Measurements from ENCODE around the gene EDA2R.
A peak's percentile ranks its signal among the peaks of the same experiment; 100 is the strongest.

Gene EDA2R, protein sequence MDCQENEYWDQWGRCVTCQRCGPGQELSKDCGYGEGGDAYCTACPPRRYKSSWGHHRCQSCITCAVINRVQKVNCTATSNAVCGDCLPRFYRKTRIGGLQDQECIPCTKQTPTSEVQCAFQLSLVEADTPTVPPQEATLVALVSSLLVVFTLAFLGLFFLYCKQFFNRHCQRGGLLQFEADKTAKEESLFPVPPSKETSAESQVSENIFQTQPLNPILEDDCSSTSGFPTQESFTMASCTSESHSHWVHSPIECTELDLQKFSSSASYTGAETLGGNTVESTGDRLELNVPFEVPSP

DNA sequence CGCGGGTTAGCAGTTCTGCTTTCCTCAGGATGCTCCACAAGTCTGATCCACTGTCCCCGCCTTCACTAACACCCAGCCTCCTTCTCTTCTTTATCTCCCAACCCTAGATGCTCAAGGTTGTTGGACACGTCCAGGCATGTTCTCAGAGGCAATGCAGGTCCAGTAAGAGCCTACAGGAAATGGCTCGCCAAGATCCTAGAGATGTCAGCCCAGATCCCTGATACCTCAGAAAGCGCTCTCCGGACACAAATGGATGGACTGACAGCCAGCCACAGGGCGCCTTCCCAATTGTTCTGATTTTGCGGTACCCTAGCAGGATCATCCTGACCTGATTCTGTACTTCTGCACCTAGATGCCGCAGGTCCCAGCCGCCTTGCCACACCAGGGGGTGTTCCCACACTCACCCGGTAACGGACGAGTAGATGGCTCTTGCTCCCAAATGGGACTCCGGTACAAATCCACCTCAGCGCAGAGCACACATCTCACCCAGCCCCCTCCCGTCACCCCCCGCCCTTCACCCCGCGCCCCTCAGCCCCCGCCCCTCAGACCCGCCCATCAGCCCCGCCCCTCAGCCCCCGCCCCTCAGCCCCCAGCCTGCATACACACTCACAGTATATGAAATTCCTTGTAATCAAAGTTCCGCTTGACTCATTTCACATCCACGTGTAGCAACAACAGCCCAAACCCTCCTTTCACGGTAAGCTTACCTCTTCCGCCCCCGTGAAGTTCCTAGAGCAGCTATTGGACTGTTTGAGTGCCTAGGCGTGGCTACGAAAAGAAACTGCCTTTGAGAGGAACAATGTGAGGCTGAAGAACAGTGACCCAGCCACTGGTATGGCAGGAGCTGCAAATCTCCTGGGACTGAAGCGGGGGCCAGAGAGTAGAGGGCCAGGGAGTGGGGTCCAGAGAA lies at the start of gene EDA2R:
TSS of gene EDA2R (minus strand) at position 488 of the 910 bp plus-strand sequence. CDS start 23,058 bp downstream, outside the sequence.
- ChIA-PET POLR2A (ENCODE audit: low non-redundant PET) (no interaction called here), CTCF (interaction anchor here (0.6 kb wide), 1 partner anchor 1839 kb away, joined by 3 read pairs; no protein-coding TSS in a partner anchor)
- peak; percentile 65 for DNase-seq (ENCODE audit: low spot score)
- TF ChIP-seq, protein P1, sequence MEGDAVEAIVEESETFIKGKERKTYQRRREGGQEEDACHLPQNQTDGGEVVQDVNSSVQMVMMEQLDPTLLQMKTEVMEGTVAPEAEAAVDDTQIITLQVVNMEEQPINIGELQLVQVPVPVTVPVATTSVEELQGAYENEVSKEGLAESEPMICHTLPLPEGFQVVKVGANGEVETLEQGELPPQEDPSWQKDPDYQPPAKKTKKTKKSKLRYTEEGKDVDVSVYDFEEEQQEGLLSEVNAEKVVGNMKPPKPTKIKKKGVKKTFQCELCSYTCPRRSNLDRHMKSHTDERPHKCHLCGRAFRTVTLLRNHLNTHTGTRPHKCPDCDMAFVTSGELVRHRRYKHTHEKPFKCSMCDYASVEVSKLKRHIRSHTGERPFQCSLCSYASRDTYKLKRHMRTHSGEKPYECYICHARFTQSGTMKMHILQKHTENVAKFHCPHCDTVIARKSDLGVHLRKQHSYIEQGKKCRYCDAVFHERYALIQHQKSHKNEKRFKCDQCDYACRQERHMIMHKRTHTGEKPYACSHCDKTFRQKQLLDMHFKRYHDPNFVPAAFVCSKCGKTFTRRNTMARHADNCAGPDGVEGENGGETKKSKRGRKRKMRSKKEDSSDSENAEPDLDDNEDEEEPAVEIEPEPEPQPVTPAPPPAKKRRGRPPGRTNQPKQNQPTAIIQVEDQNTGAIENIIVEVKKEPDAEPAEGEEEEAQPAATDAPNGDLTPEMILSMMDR (conservative IDR thresholded peaks at IDR 0.05; ENCODE audit: low read depth), result no peak
- peak within 1 kb of the TSS; percentile 93 for H3K27ac ChIP-seq

DNA sequence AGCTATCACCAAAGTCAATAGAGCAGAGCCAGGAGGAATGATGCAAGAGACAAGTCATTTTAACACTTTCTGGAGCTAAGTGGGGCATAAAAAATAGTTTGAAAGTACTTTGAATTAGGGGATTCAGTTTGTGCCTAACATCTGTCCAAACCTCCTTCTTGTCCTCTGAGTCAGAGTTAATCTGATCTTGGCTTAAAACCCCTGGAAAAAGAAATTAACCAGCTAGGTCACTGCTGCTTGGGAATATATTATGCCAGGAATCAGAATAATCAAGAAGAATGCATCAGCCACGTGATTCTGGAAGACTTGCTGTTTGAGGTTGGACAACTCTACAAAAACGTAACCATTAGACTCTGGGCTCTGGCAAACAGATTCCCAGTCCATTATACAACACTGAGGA lies 45.3 kb upstream of the EDA2R start:
- ChIA-PET CTCF (no interaction called here), POLR2A (ENCODE audit: low non-redundant PET) (no interaction called here)
- DNase-seq (ENCODE audit: low spot score), result no peak

DNA sequence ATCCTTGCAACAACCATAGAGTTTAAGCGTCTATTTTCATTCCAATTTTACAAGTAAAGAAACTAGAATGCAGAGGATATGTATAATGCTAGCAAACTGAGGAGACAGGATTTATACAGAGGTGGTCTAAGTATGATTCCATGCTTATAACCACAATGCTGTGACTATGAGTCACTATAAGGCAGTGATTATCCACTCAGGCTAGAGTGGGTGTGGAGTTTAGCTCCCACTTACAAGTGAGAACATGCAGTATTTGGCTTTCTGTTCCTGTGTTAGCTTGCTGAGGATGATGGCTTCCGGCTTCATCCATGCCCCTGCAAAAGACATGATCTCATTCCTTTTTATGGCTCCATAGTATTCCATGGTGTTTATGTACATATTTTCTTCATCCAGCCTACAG lies 41.6 kb upstream of the EDA2R start:
- ChIA-PET CTCF (no interaction called here), POLR2A (ENCODE audit: low non-redundant PET) (no interaction called here)
- TF ChIP-seq, protein P1 (conservative IDR thresholded peaks at IDR 0.05; ENCODE audit: low read depth), result no peak
- DNase-seq (ENCODE audit: low spot score), result no peak
- no peak overlapping the region for H3K27ac ChIP-seq

More for the DNA sequence above, 45.3 kb upstream of the EDA2R start:
- no peak overlapping the region for H3K27ac ChIP-seq
- TF ChIP-seq, protein P1 (conservative IDR thresholded peaks at IDR 0.05; ENCODE audit: low read depth), result no peak

DNA sequence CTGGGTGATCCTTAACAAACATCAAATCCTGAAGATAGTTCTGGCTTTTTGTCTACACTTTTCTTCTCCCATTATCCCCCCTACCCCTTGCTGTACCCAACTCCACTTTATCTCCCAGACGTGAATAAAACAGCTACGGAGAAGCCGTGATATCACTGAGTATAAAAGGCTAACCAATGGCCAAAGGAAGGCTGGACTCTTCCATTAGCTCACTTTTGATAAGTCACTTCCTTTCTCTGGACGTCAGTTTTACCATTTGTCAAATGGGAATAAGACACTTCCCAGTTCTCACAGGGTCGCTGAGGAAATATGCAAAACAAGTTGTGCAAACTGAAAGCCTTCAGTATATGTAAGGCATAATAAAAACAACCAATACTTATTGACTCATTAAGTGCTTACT lies 38.6 kb upstream of the EDA2R start:
- TF ChIP-seq, protein P1 (conservative IDR thresholded peaks at IDR 0.05; ENCODE audit: low read depth), result no peak
- ChIA-PET CTCF (no interaction called here), POLR2A (ENCODE audit: low non-redundant PET) (no interaction called here)
- DNase-seq (ENCODE audit: low spot score), result no peak
- no peak overlapping the region for H3K27ac ChIP-seq

DNA sequence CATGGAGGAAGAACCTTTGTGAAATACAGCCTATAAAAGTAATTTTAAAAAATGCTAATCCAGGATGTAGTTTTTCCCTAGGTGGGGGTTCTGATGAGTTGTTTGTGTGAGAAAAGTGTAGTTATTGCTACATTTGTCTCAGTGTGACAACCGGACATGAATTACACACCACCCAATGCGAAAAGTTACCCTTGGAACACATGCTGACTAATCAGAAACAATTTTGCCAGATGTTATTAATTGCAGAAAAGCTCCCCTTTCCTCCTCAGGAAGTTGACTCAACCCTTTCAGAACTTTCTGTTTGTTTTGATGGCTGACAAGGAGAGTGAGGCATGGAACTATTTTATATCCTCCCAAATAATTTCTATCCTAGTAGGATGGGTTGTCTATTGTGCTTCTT lies 38.1 kb upstream of the EDA2R start:
- no peak overlapping the region for H3K27ac ChIP-seq
- ChIA-PET POLR2A (ENCODE audit: low non-redundant PET) (no interaction called here), CTCF (no interaction called here)
- TF ChIP-seq, protein P1 (conservative IDR thresholded peaks at IDR 0.05; ENCODE audit: low read depth), result no peak
- DNase-seq (ENCODE audit: low spot score), result peak; percentile 1

DNA sequence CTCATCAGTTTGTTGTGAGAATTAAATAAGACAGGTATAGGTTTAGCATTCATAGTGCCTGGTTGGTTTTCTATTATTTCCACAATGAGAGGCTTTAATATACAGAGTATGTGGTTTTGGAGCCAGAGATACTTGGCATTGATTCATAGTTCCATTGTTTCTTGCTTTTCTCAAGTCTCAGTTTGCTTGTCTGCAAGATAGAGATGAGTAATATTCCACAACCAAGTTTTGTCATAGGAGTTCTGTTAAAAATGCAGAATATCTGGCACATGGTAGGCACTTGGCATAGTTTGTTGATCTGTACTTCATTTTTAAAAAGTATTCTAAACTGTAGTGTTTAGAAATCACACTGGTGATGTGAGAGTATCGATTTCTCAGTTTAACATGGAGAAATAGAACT lies 37.5 kb upstream of the EDA2R start:
- POLR2A ChIA-PET (ENCODE audit: low non-redundant PET), result no interaction called here
- no peak for DNase-seq (ENCODE audit: low spot score)
- no peak overlapping the region for H3K27ac ChIP-seq
- CTCF ChIA-PET, result no interaction called here
- TF ChIP-seq, protein P1 (conservative IDR thresholded peaks at IDR 0.05; ENCODE audit: low read depth), result no peak

All from RWPE1 (cell line).